ENCODE results near the gene ZNF772.

GRCh38 chr19:57436417-57436816 is 40.9 kb downstream of the ZNF772 start:
- TF ChIP-seq CTCF (conservative IDR thresholded peaks at IDR 0.05 in 1 of 2, IDR thresholded peaks at IDR 0.05 in 1 of 2; ENCODE audit: extremely low read depth in 1 of 2, insufficient read depth in 1 of 2, low read depth in 1 of 2, low read length in 2 of 2) (no peak), EZH2 (IDR thresholded peaks at IDR 0.05; ENCODE audit: borderline replicate concordance, low read length) (no peak)

Data from mammary epithelial cell (primary cell).